HEK293T (cell line): ENCODE data around the gene PDIA5.

Source experiments
- ARNT ChIP-seq: fragments of 450-650 bp; IDR thresholded peaks from 2 replicates; pipeline ENCODE4 v1.6.1; 2017; ENCODE audit warnings: mild to moderate bottlenecking
- BHLHE40 ChIP-seq: fragments of 450-650 bp; IDR thresholded peaks from 2 replicates; pipeline ENCODE4 v1.6.1; 2016; ENCODE audit warnings: mild to moderate bottlenecking, moderate library complexity, borderline replicate concordance
- CTBP1 ChIP-seq: fragments of 450-650 bp; IDR thresholded peaks from 2 replicates; pipeline ENCODE4 v1.6.1; 2016; ENCODE audit warnings: borderline replicate concordance
- ELF4 ChIP-seq: fragments of 450-650 bp; IDR thresholded peaks from 2 replicates; pipeline ENCODE4 v1.6.1; 2017; ENCODE audit warnings: antibody characterized with exemption
- FOXA1 ChIP-seq: fragments of 450-650 bp; IDR thresholded peaks from 2 replicates; pipeline ENCODE4 v1.6.1; 2016; ENCODE audit warnings: mild to moderate bottlenecking
- FOXK2 ChIP-seq: fragments of 450-650 bp; IDR thresholded peaks from 2 replicates; pipeline ENCODE4 v1.6.1; 2016; ENCODE audit warnings: mild to moderate bottlenecking
- FOXM1 ChIP-seq: fragments of 450-650 bp; IDR thresholded peaks from 2 replicates; pipeline ENCODE4 v1.6.1; 2017; ENCODE audit warnings: mild to moderate bottlenecking, borderline replicate concordance
- HDGF ChIP-seq: fragments of 450-650 bp; IDR thresholded peaks from 2 replicates; pipeline ENCODE4 v1.6.1; 2017; ENCODE audit warnings: antibody characterized with exemption, borderline replicate concordance
- L3MBTL2 ChIP-seq: fragments of 450-650 bp; conservative IDR thresholded peaks from 2 replicates; pipeline ENCODE4 v1.6.1; 2016; ENCODE audit warnings: mild to moderate bottlenecking
- NFRKB ChIP-seq: fragments of 450-650 bp; IDR thresholded peaks from 2 replicates; pipeline ENCODE4 v1.6.1; 2016; ENCODE audit warnings: mild to moderate bottlenecking, moderate library complexity
- PKNOX1 ChIP-seq: fragments of 450-650 bp; IDR thresholded peaks from 2 replicates; pipeline ENCODE4 v1.6.1; 2016
- SP1 ChIP-seq: fragments of 450-650 bp; IDR thresholded peaks from 2 replicates; pipeline ENCODE4 v1.6.1; 2017
- SUZ12 ChIP-seq: fragments of 450-650 bp; IDR thresholded peaks from 2 replicates; pipeline ENCODE4 v1.6.1; 2016; ENCODE audit warnings: mild to moderate bottlenecking
- ZNF384 ChIP-seq: fragments of 450-650 bp; IDR thresholded peaks from 2 replicates; pipeline ENCODE4 v1.6.1; 2016

GRCh38 chr3:123067689-123068600 lies 1.1 kb downstream of the PDIA5 start:
- TF ChIP-seq FOXM1, result no peak
- no peak for TF ChIP-seq SP1
- TF ChIP-seq ARNT, result no peak
- TF ChIP-seq ELF4, result no peak
- no peak for TF ChIP-seq PKNOX1
- TF ChIP-seq NFRKB, result no peak
- TF ChIP-seq FOXA1, result no peak
- no peak for TF ChIP-seq CTBP1
- TF ChIP-seq L3MBTL2, result no peak
- TF ChIP-seq BHLHE40, result no peak
- TF ChIP-seq SUZ12, result no peak
- no peak for TF ChIP-seq ZNF384
- TF ChIP-seq FOXK2, result no peak
- TF ChIP-seq HDGF, result no peak
